ENCODE measurements around the gene SOCS6.

DNA sequence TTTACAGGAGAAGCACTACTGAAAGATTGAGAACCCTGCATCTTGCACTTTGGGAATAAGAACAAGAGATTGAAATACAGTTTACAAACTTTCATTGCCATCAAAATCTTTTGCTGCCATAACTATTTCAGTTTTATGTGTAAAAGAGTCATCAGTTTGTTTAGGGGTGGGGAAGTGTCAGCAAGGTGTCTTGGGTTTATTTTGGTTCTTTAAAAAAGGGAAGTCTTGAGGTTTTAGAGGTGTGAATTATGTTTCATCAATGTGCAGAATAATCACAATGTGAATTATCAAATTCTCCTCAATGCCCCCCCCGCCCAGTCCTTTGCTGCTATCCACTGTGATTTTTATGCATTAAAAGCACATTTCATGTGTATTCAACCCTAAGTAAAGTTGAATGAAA lies 37.4 kb downstream of the SOCS6 start:
- TF ChIP-seq, protein P1, sequence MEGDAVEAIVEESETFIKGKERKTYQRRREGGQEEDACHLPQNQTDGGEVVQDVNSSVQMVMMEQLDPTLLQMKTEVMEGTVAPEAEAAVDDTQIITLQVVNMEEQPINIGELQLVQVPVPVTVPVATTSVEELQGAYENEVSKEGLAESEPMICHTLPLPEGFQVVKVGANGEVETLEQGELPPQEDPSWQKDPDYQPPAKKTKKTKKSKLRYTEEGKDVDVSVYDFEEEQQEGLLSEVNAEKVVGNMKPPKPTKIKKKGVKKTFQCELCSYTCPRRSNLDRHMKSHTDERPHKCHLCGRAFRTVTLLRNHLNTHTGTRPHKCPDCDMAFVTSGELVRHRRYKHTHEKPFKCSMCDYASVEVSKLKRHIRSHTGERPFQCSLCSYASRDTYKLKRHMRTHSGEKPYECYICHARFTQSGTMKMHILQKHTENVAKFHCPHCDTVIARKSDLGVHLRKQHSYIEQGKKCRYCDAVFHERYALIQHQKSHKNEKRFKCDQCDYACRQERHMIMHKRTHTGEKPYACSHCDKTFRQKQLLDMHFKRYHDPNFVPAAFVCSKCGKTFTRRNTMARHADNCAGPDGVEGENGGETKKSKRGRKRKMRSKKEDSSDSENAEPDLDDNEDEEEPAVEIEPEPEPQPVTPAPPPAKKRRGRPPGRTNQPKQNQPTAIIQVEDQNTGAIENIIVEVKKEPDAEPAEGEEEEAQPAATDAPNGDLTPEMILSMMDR (IDR thresholded peaks at IDR 0.05; ENCODE audit: poor library complexity): no peak
- TF ChIP-seq EZH2 (IDR thresholded peaks at IDR 0.05; ENCODE audit: borderline replicate concordance): no peak
- TF ChIP-seq EZH2phosphoT487 (IDR thresholded peaks at IDR 0.05; ENCODE audit: low read depth, severe bottlenecking, unreplicated experiment): no peak
